ENCODE data around the gene MECP2.

DNA sequence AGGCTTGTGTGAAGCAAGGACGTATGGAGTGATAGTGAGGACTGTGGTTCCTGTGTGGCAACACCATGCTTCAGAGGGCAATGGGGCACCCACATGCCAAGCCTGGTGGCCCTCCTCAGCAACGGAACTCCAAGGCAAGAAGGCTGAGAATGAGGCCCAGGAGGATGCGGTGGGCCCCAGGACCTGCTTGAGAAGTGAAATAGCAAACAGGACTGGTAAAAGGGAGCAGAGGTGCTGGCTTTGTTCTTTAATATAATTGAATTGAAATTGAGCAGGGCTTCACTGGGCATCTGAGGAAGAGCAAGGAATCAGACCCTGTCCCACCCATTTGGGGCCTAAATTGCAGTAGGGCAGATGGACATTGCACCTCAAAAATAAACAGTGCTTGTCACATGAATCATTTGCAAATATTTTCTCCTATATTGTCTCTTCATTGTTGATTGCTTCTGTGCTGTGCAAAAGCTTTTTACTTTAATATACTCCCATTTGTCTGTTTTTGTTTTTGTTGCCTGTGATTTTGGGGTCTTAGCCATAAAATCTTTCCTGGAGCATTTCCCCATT, 122.7 kb downstream of the MECP2 start:
- TF ChIP-seq POLR2AphosphoS5 (IDR thresholded peaks at IDR 0.05; ENCODE audit: low read depth, low read length) (no peak), TAF1 (IDR thresholded peaks at IDR 0.05; ENCODE audit: borderline replicate concordance, insufficient read depth, low read length) (no peak)
- TF ChIP-seq, protein P1, sequence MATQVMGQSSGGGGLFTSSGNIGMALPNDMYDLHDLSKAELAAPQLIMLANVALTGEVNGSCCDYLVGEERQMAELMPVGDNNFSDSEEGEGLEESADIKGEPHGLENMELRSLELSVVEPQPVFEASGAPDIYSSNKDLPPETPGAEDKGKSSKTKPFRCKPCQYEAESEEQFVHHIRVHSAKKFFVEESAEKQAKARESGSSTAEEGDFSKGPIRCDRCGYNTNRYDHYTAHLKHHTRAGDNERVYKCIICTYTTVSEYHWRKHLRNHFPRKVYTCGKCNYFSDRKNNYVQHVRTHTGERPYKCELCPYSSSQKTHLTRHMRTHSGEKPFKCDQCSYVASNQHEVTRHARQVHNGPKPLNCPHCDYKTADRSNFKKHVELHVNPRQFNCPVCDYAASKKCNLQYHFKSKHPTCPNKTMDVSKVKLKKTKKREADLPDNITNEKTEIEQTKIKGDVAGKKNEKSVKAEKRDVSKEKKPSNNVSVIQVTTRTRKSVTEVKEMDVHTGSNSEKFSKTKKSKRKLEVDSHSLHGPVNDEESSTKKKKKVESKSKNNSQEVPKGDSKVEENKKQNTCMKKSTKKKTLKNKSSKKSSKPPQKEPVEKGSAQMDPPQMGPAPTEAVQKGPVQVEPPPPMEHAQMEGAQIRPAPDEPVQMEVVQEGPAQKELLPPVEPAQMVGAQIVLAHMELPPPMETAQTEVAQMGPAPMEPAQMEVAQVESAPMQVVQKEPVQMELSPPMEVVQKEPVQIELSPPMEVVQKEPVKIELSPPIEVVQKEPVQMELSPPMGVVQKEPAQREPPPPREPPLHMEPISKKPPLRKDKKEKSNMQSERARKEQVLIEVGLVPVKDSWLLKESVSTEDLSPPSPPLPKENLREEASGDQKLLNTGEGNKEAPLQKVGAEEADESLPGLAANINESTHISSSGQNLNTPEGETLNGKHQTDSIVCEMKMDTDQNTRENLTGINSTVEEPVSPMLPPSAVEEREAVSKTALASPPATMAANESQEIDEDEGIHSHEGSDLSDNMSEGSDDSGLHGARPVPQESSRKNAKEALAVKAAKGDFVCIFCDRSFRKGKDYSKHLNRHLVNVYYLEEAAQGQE (IDR thresholded peaks at IDR 0.05; ENCODE audit: insufficient read depth in 1 of 2, low read depth in 2 of 2, low read length in 2 of 2): no peak

Data from PFSK-1 (cell line).